ENCODE measurements around the gene LILRB2.
"Not testable (repeated sequence)": the region's sequence is repeated elsewhere in the genome, so short reads cannot be mapped to it uniquely, and the experiment has no call there.

Gene LILRB2

DNA sequence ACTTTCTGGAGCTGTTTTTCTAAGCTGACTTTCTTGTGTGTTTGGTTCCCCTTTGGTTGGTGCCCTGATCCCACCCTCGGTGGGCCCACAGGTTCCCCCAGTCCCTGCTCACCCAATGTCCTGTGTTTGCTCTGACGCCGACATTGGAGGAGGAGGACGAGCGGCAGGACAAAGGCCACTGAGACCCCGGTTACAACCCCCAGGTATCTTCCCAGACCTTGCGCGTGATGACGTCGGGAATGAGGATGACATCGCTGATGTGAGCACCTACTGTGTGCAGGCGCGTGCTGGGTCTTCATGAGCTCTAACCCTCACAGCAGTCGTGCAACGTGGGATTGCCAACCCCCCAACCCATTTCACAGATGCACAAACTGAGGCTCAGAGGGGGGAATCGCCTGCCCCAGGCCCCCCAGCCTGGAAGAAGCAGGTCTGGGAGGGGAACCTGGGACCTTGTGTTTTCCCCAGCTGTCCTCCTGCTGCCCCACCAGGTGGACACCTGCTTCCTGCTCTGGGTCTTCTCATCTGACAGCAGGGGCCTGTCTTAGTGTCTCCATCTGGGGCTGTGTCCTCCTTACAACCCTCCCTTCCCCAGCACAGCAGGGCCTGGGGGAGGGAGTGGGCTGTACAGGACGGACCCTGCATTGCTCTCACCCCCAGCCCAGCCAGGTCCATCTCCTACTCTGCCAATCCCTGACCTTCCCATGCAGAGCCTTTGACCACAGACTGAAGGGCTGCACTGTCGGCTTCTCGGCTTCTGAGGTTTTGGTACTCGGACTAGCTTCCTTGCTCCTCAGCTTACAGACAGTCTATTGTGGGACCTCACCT, 33.6 kb downstream of the LILRB2 start:
- intact Hi-C loops (cut with DNase I): no loop called here
- DNase-seq: no peak

GRCh38 chr19:54245936-54246335, 35.0 kb downstream of the LILRB2 start:
- DNase-seq: no peak
- intact Hi-C loops (cut with DNase I): no loop called here

GRCh38 chr19:54243809-54244208, 37.1 kb downstream of the LILRB2 start:
- DNase-seq; intact Hi-C loops (cut with DNase I): not testable (repeated sequence)

DNA sequence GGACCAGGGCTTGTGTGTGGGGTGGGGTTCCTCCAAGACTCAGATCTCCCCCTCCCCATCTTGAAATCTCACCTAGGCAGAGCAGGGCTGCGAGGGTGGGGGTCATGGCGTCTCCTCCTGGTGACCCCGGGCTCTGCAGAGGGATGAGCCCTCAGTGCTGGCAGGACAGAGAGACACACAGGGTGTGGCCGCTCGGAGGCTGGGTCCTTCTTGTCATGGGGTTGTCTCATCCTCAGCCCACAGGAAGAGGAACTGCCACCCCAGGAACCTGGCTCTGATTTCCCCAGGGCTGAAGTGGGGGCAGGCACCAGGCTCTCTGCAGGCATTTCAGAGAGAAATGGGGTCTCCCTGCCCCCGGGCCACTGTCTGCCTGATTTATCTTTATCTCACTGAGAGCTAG, 38.3 kb downstream of the LILRB2 start, which contains the start of gene LILRA6:
TSS of gene LILRA6 (minus strand) at position 145 of the 400 bp plus-strand sequence.
- DNase-seq; intact Hi-C loops (cut with DNase I): not testable (repeated sequence)

DNA sequence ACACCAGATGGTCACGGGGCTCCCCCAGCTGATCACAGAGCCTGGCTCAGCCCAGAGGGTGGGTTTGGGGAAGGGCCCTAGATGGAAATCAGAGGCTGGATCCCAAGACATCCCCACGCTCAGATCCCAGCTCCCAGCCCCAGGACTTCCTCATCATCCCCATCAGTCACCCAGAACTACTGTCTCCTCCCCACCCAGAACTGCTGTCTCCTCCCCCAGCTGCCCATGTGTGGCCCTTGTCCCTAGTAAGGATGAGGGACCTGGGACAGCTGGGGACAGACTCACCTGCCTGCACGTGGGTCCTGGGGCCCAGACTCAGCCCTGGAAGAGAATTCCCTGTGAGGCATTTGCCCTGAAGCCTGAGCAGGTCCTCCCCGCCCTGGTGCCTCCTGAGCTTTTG, 38.7 kb downstream of the LILRB2 start:
- DNase-seq; intact Hi-C loops (cut with DNase I): not testable (repeated sequence)

DNA sequence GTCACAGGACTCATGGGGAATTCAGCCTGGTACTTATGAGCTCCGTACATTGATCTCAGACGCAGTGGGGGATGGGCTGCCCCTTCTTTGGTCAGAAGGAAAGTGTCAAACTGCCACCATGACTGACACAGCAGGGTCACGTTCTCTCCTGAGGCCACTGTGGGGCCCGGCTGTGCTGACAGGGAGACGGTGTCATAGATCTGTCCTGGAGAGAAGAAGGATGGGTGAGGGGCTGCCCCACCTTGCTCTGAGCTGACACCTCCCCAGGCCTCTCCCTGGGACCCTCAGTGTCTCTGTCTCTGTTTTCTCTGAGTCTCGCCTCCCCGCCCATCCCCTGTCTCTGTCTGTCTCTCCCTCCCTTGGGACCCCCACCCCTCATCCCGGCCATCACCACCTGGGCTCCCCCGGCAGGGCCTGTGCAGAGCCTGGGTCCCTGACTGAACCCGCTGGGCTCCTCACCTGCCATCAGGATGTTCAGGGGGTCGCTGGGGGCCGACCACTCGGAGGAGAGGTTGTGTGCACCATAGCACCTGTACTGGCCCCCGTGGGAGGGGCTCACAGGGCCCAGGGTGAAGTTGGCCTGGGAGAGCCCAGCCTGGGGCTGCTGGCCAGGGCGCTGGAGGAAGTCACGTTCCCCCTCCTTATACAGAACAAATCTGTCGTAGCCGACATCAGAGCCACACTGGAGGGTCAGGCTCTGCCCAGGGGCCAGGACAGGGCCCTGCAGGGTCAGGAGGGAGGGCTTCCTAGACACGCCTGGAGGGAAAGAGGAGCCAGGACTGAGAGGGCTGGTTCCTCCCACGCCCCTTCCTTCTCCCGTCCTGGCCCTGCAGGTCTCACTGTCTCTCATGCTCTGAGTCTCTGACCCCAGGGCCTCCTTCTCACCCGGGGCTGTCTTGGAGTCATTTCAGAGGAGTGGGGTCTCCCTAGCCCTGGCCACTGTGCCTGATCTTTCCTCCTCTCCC, 40.3 kb downstream of the LILRB2 start:
- intact Hi-C loops (cut with DNase I): not testable (repeated sequence)
- DNase-seq: peak in 1 of 10 donors; percentile 13

GRCh38 chr19:54239491-54240371, 41.2 kb downstream of the LILRB2 start:
- peak in 1 of 10 donors; percentile 21 for DNase-seq
- intact Hi-C loops (cut with DNase I): not testable (repeated sequence)

- DNase-seq: no peak
- intact Hi-C loops (cut with DNase I): loop anchor here (5.0 kb wide), 1 partner anchor 47 kb away; the partner anchor contains the start of gene MBOAT7
Measured at GRCh38 chr19:54233941-54234340, 47.0 kb downstream of the LILRB2 start.

DNA sequence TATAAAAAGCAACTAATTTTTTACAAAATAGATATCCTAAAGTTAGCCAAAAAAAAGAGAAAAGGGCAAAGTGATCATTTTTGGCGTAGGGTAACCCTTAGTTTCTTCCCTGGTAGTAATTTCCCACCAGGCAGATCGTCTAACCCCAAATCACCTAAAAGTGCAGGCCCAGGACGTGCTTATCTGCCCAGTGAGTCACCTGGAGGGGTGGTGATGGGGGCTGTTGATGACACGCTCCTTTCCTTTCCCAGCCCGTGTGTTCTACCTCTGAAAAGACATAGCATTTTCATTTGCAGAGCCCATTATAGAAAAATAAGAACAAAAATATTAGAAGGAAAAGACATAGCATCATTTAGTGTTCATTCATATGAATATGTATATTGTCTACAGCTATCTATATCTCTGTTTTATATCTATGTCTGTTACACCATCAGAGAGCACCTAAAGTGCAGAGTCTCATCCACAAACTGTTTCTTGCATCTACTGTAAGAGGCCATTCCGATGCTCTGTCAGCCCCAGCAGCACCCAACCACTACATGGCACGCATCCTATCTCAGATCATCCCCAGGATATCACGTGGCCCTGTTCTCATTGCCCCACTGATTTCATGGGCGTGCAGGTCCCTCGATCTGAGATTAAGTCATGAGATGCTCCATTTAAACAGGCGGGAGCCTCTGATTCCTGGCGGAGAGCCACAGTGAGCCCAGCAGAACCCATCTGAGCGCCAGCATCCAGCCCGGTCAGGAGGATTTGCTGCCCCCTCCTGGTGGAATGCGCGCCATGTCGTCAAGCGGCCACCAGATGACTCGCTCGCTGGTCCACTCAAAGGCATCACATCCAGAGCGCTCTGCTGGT, 49.6 kb downstream of the LILRB2 start:
- intact Hi-C loops (cut with DNase I): loop anchor here (1.0 to 5.0 kb wide), 2 partner anchors 44 to 63 kb away; partner anchors contain the start of gene MBOAT7
- peak; percentile 77 to 98 (median 90) for DNase-seq

DNA sequence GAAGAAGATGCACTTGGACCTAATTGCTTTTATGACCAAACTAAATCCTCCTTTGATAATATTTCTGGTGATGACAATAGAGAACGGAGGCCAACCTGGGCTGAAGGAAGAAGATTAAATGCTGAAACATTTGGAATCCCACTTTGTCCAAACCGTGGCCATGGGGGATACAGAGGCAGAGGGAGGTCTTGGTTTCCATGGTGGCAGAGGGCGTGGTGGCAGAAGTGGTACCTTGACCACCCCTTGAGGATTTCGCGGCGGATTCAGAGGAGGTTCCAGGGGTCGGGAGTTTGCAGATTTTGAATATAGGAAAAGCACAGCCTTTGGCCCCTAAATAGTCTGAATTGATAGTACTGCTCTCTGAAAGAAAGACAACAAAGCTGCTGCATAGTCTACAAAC, 50.9 kb downstream of the LILRB2 start:
- intact Hi-C loops (cut with DNase I): loop anchor here (5.0 kb wide), 1 partner anchor 43 kb away; the partner anchor contains the start of gene MBOAT7
- no peak for DNase-seq

- intact Hi-C loops (cut with DNase I): no loop called here
- DNase-seq: no peak
Measured at GRCh38 chr19:54229146-54229545, 51.8 kb downstream of the LILRB2 start.

GRCh38 chr19:54224619-54225018, 56.3 kb downstream of the LILRB2 start:
- intact Hi-C loops (cut with DNase I): not testable (repeated sequence)

GRCh38 chr19:54223937-54224281, 57.0 kb downstream of the LILRB2 start:
- DNase-seq; intact Hi-C loops (cut with DNase I): not testable (repeated sequence)

More at GRCh38 chr19:54224619-54225018, 56.3 kb downstream of the LILRB2 start:
- DNase-seq: not testable (repeated sequence)
